Naive thymus-derived CD4-positive, alpha-beta T cell (primary cell): ENCODE data around the gene TRABD2B. TPM values are rescaled to one million over a fixed set of nuclear protein-coding genes. Genes with fewer than 3 reads are reported as not detected.
A peak's percentile ranks its signal among the peaks of the same experiment; 100 is the strongest.

Experiments
- ATAC-seq: fragments of 150-1000 bp; cut with Tn5 transposase; 2 replicates; pipeline ENCODE4 v1.10.0; 2021; ENCODE audit warnings: mild to moderate bottlenecking, moderate library complexity
- CTCF ChIA-PET: fragments of 350-600 bp; sonication (Branson Sonifier 250); formaldehyde crosslinking; loops from one replicate; lab custom pipeline; 2021; ENCODE audit warnings: antibody characterized with exemption; lab: Charles Lee
- POLR2A ChIA-PET: fragments of 350-600 bp; sonication (Branson Sonifier 250); formaldehyde crosslinking; loops from one replicate; lab custom pipeline; 2021; ENCODE audit warnings: antibody characterized with exemption, inconsistent platforms; lab: Charles Lee
- DNase-seq, 9 donors: peaks; one replicate each; pipeline versions ENCODE4 v3.0.0 to v3.0.0-alpha.2; 2020 to 2022; ENCODE audit warnings: mixed read lengths in 1 of 9
- H3K27ac ChIP-seq: one replicate; pipeline ENCODE4 v1.7.0; 2013; ENCODE audit warnings: mild to moderate bottlenecking, low read depth, low read length, moderate library complexity
- H3K27me3 ChIP-seq, 2 donors: one replicate each; pipeline ENCODE4 v1.7.0; 2013; ENCODE audit warnings: low read length in 2 of 2, mild to moderate bottlenecking in 2 of 2, moderate library complexity in 2 of 2; ENCODE audit not compliant: control insufficient read depth in 2 of 2, insufficient read depth in 2 of 2
- H3K36me3 ChIP-seq, 3 experiments: 1 replicate in 2 of 3; 2 replicates in 1 of 3; pipeline ENCODE4 v1.7.0; 2013; ENCODE audit warnings: low read length in 3 of 3, mild to moderate bottlenecking in 3 of 3, moderate library complexity in 1 of 3; ENCODE audit not compliant: insufficient read depth in 3 of 3, control insufficient read depth in 2 of 3
- H3K4me1 ChIP-seq, 2 donors: one replicate each; pipeline ENCODE4 v1.7.0; 2013; ENCODE audit warnings: low read length in 2 of 2, mild to moderate bottlenecking in 2 of 2, moderate library complexity in 1 of 2; ENCODE audit not compliant: control insufficient read depth in 2 of 2, insufficient read depth in 2 of 2
- H3K4me3 ChIP-seq: 2 replicates; pipeline ENCODE4 v1.7.0; 2013; ENCODE audit warnings: mild to moderate bottlenecking, low read length
- H3K9me3 ChIP-seq, 3 experiments: 1 replicate in 2 of 3; 2 replicates in 1 of 3; pipeline ENCODE4 v1.7.0; 2013; ENCODE audit warnings: low read length in 3 of 3; ENCODE audit not compliant: control insufficient read depth in 2 of 3
- H3K27ac Mint-ChIP-seq, 9 donors: one replicate each; pipeline ENCODE4 v1.8.0; 2020 to 2022; ENCODE audit warnings: mixed read lengths in 9 of 9, mild to moderate bottlenecking in 8 of 9, moderate library complexity in 5 of 9, inconsistent platforms in 2 of 9
- H3K27me3 Mint-ChIP-seq, 5 donors: one replicate each; pipeline ENCODE4 v1.8.0; 2021 to 2022; ENCODE audit warnings: mixed read lengths in 5 of 5, mild to moderate bottlenecking in 1 of 5
- H3K36me3 Mint-ChIP-seq, 5 donors: one replicate each; pipeline ENCODE4 v1.8.0; 2020 to 2022; ENCODE audit warnings: mixed read lengths in 5 of 5, mild to moderate bottlenecking in 3 of 5, inconsistent platforms in 1 of 5
- H3K4me1 Mint-ChIP-seq, 7 donors: one replicate each; pipeline ENCODE4 v1.8.0; 2020 to 2022; ENCODE audit warnings: mixed read lengths in 7 of 7, mild to moderate bottlenecking in 3 of 7, inconsistent platforms in 1 of 7
- H3K4me3 Mint-ChIP-seq, 10 donors: one replicate each; pipeline ENCODE4 v1.8.0; 2020 to 2022; ENCODE audit warnings: mild to moderate bottlenecking in 10 of 10, mixed read lengths in 10 of 10, moderate library complexity in 6 of 10, inconsistent platforms in 2 of 10
- H3K9me3 Mint-ChIP-seq, 11 donors: one replicate each; pipeline ENCODE4 v1.8.0; 2020 to 2022; ENCODE audit warnings: mixed read lengths in 11 of 11, mild to moderate bottlenecking in 4 of 11, inconsistent platforms in 1 of 11, moderate library complexity in 1 of 11
- intact Hi-C, 2 donors: fragments of 100-400 bp; cut with micrococcal nuclease; formaldehyde crosslinking; loops; one replicate each; pipeline ENCODE4 v1.15.1; 2023
- polyA plus RNA-seq, 2 donors: library from polyadenylated mRNA; unstranded; fragments of 300-500 nt; fragmentation: Illumina TruSeq; gene quantifications; one replicate each; pipeline ENCODE4 v1.2.3, GENCODE V29; 2021
- total RNA-seq, 6 experiments: library from RNA in 5 of 6; stranded (reverse) in 5 of 6; gene quantifications; 1 replicate in 5 of 6; 2 replicates in 1 of 6; pipeline ENCODE4 v1.2.3 and lab custom pipeline; 2021 to 2026

The TRABD2B gene
- total and polyA plus RNA-seq, 7 experiments from 2014 or later, result not detected

- intact Hi-C loops, result no loop called here
- no peaks in the 10 kb centered on the region for H3K4me1 ChIP-seq
- ChIA-PET POLR2A (no interaction called here), CTCF (no interaction called here)
- no peaks in the 10 kb centered on the region for H3K36me3 ChIP-seq
- no peaks in the 10 kb centered on the region for H3K4me1 Mint-ChIP-seq
- H3K27me3 ChIP-seq, result no peaks in the 10 kb centered on the region
- H3K36me3 Mint-ChIP-seq, result no peaks in the 10 kb centered on the region
- no peak overlapping the region for H3K4me3 ChIP-seq
- no peaks in the 10 kb centered on the region for H3K27me3 Mint-ChIP-seq
- H3K9me3 ChIP-seq, result no peaks in the 10 kb centered on the region
- no peaks in the 10 kb centered on the region for H3K9me3 Mint-ChIP-seq
- H3K27ac Mint-ChIP-seq, result peak overlapping the region in 1 of 9 donors; percentile 41
- H3K4me3 Mint-ChIP-seq, result no peak overlapping the region
- no peak overlapping the region for H3K27ac ChIP-seq
- no peak for DNase-seq
- no peak for ATAC-seq
Observed at GRCh38 chr1:47823040-47823808, 174.0 kb downstream of the TRABD2B start.

DNA sequence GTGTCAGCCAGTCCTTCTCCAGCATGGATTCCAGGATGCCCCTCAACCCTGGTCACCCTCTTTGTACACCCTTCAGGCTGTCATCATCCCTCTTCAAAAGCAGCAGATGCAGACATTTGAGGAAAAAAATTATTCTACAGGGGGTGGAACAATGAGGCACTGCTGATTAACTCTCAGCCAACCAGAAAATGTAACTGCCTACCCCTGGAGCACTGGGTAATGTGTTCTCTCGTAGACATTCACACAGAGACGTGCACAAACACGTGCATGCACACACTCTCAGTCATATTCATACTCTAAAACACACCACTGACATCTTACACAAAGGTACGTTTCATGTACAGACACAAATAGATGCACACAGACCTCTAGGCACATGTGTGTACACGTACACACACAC, 175.4 kb downstream of the TRABD2B start:
- H3K27ac Mint-ChIP-seq, result no peak overlapping the region
- H3K4me3 ChIP-seq, result no peak overlapping the region
- no peaks in the 10 kb centered on the region for H3K36me3 ChIP-seq
- no peaks in the 10 kb centered on the region for H3K36me3 Mint-ChIP-seq
- DNase-seq (no peak), ATAC-seq (no peak)
- CTCF ChIA-PET, result no interaction called here
- POLR2A ChIA-PET, result no interaction called here
- no peaks in the 10 kb centered on the region for H3K9me3 ChIP-seq
- no peak overlapping the region for H3K27ac ChIP-seq
- H3K4me3 Mint-ChIP-seq, result no peak overlapping the region
- H3K4me1 ChIP-seq, result no peaks in the 10 kb centered on the region
- H3K9me3 Mint-ChIP-seq, result no peaks in the 10 kb centered on the region
- intact Hi-C loops, result no loop called here
- no peaks in the 10 kb centered on the region for H3K4me1 Mint-ChIP-seq
- no peaks in the 10 kb centered on the region for H3K27me3 Mint-ChIP-seq
- H3K27me3 ChIP-seq, result no peaks in the 10 kb centered on the region

GRCh38 chr1:47819574-47819888, 177.7 kb downstream of the TRABD2B start:
- Mint-ChIP-seq H3K4me1 (no peaks in the 10 kb centered on the region), H3K36me3 (no peaks in the 10 kb centered on the region), H3K27me3 (no peaks in the 10 kb centered on the region), H3K9me3 (no peaks in the 10 kb centered on the region), H3K4me3 (no peak overlapping the region), H3K27ac (no peak overlapping the region)
- Histone ChIP-seq H3K27ac (no peak overlapping the region), H3K4me3 (no peak overlapping the region), H3K36me3 (no peaks in the 10 kb centered on the region), H3K4me1 (no peaks in the 10 kb centered on the region), H3K9me3 (no peaks in the 10 kb centered on the region), H3K27me3 (no peaks in the 10 kb centered on the region)
- DNase-seq, result no peak
- ATAC-seq, result no peak
- POLR2A ChIA-PET, result no interaction called here
- intact Hi-C loops, result no loop called here
- CTCF ChIA-PET, result interaction anchor here (0.6 kb wide), 1 partner anchor 10 kb away, joined by 3 read pairs; no protein-coding TSS in a partner anchor

GRCh38 chr1:47818682-47819573, 178.3 kb downstream of the TRABD2B start:
- ChIA-PET POLR2A (no interaction called here), CTCF (interaction anchor here (0.6 kb wide), 1 partner anchor 9 kb away, joined by 3 read pairs; no protein-coding TSS in a partner anchor)
- H3K27me3 Mint-ChIP-seq, result peaks cover 0 to 3% (median 0%) of the 10 kb centered on the region in 5 donors
- Histone ChIP-seq H3K9me3 (no peaks in the 10 kb centered on the region), H3K36me3 (no peaks in the 10 kb centered on the region), H3K27ac (no peak overlapping the region), H3K4me3 (no peak overlapping the region), H3K4me1 (no peaks in the 10 kb centered on the region), H3K27me3 (no peaks in the 10 kb centered on the region)
- H3K4me3 Mint-ChIP-seq, result no peak overlapping the region
- H3K27ac Mint-ChIP-seq, result no peak overlapping the region
- H3K9me3 Mint-ChIP-seq, result no peaks in the 10 kb centered on the region
- DNase-seq (no peak), ATAC-seq (no peak)
- intact Hi-C loops, result no loop called here
- H3K36me3 Mint-ChIP-seq, result no peaks in the 10 kb centered on the region
- no peaks in the 10 kb centered on the region for H3K4me1 Mint-ChIP-seq

GRCh38 chr1:47817861-47818260, 179.3 kb downstream of the TRABD2B start:
- Histone ChIP-seq H3K27me3 (no peaks in the 10 kb centered on the region), H3K9me3 (no peaks in the 10 kb centered on the region), H3K36me3 (no peaks in the 10 kb centered on the region), H3K4me1 (no peaks in the 10 kb centered on the region), H3K4me3 (no peak overlapping the region), H3K27ac (no peak overlapping the region)
- ChIA-PET CTCF (no interaction called here), POLR2A (no interaction called here)
- no peak overlapping the region for H3K27ac Mint-ChIP-seq
- intact Hi-C loops, result no loop called here
- no peaks in the 10 kb centered on the region for H3K36me3 Mint-ChIP-seq
- DNase-seq, result no peak
- ATAC-seq, result no peak
- H3K4me3 Mint-ChIP-seq, result no peak overlapping the region
- H3K4me1 Mint-ChIP-seq, result no peaks in the 10 kb centered on the region
- no peaks in the 10 kb centered on the region for H3K9me3 Mint-ChIP-seq
- peaks cover 0 to 7% (median 0%) of the 10 kb centered on the region in 5 donors for H3K27me3 Mint-ChIP-seq

- no peak overlapping the region for H3K27ac ChIP-seq
- no peaks in the 10 kb centered on the region for H3K36me3 ChIP-seq
- ChIA-PET CTCF (no interaction called here), POLR2A (no interaction called here)
- H3K27me3 ChIP-seq, result no peaks in the 10 kb centered on the region
- H3K4me3 ChIP-seq, result no peak overlapping the region
- DNase-seq (no peak), ATAC-seq (no peak)
- Mint-ChIP-seq H3K4me1 (no peaks in the 10 kb centered on the region), H3K4me3 (no peak overlapping the region), H3K9me3 (no peaks in the 10 kb centered on the region), H3K27me3 (peaks cover 0 to 13% (median 0%) of the 10 kb centered on the region in 5 donors), H3K36me3 (no peaks in the 10 kb centered on the region), H3K27ac (no peak overlapping the region)
- H3K4me1 ChIP-seq, result no peaks in the 10 kb centered on the region
- H3K9me3 ChIP-seq, result no peaks in the 10 kb centered on the region
- intact Hi-C loops, result no loop called here
Observed at GRCh38 chr1:47816325-47817071, 180.7 kb downstream of the TRABD2B start.
